ENCODE data around the gene PSMD1.

PSMD1 gene

DNA sequence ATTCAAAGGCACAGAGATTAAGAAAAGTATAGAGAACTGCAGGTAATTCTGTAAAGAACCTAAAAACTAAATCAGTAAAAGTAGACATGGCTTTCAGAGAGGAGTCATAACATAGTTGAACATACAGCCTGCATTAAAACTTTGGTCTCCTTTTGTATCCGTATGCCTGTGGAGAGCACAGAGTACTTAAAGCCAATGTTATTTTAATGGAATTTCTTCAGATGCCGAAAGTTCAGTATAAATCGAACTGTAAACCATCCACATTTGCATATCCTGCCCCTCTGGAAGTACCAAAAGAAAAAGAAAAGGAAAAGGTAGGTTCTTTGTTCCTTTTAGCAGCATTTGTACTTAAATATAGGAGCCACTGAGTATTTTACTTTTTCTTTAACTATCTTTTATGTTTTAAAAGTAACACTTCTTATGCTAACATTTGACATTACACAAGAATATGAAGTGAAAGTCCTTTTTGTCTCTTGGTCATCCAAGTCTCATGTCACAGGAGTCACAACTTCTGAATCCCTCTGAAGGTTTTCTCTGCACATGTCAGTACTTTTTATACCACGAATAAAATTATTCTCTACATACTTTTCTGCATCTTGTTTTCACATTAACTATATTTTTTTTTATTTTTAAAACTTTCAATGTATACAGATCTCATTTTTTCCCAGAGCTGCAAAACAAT lies 106.9 kb downstream of the PSMD1 start:
- TF ChIP-seq, protein P1, sequence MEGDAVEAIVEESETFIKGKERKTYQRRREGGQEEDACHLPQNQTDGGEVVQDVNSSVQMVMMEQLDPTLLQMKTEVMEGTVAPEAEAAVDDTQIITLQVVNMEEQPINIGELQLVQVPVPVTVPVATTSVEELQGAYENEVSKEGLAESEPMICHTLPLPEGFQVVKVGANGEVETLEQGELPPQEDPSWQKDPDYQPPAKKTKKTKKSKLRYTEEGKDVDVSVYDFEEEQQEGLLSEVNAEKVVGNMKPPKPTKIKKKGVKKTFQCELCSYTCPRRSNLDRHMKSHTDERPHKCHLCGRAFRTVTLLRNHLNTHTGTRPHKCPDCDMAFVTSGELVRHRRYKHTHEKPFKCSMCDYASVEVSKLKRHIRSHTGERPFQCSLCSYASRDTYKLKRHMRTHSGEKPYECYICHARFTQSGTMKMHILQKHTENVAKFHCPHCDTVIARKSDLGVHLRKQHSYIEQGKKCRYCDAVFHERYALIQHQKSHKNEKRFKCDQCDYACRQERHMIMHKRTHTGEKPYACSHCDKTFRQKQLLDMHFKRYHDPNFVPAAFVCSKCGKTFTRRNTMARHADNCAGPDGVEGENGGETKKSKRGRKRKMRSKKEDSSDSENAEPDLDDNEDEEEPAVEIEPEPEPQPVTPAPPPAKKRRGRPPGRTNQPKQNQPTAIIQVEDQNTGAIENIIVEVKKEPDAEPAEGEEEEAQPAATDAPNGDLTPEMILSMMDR (IDR thresholded peaks at IDR 0.05; ENCODE audit: low read depth, low read length), result no peak
- H3K36me3 ChIP-seq, result peaks cover 34% of the 10 kb centered on the region
- H3K4me1 ChIP-seq, result peaks cover 2% of the 10 kb centered on the region

DNA sequence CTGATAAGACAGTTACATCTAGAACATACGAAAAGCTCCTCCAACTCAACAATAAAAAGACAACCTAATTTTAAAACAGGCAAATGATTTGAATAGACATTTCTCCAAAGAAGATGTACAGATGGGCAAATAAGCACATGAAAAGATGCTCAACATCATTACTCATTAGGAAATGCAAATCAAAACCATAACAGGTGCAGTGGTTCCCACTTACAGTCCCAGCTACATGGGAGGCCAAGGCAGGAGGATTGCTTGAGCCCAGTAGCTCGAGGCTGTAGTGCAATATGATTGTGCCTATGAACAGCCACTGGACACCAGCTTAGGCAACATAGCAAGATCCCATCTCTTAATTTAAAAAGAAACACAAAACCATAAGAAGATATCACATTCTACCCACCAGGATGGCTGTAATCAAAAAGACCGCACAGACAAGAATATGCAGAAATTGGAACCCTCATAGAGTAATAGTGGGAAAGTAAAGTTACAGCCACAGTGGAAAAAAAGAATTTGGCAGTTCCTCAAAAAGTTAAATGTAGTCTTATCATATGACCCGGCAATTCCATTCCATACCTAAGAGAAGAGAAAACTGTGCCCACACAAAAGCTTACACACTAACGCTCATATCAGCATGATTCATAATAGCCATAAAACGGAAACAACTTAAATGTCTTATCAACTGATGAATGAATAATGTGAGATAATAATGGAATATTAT lies 111.2 kb downstream of the PSMD1 start:
- Histone ChIP-seq H3K4me1 (peaks cover 28% of the 10 kb centered on the region), H3K4me3 (ENCODE audit: low read depth, low read length) (no peak overlapping the region), H3K27me3 (no peaks in the 10 kb centered on the region), H3K36me3 (peaks cover 59% of the 10 kb centered on the region), H3K9me3 (no peaks in the 10 kb centered on the region)
- DNase-seq, result no peak
- TF ChIP-seq, protein P1 (IDR thresholded peaks at IDR 0.05; ENCODE audit: low read depth, low read length), result no peak

More for the DNA sequence above, 106.9 kb downstream of the PSMD1 start:
- Histone ChIP-seq H3K27me3 (no peaks in the 10 kb centered on the region), H3K4me3 (ENCODE audit: low read depth, low read length) (no peak overlapping the region), H3K9me3 (no peaks in the 10 kb centered on the region)
- DNase-seq, result no peak

- peaks cover 59% of the 10 kb centered on the region for H3K36me3 ChIP-seq
- no peaks in the 10 kb centered on the region for H3K27me3 ChIP-seq
- H3K4me1 ChIP-seq, result peaks cover 28% of the 10 kb centered on the region
- H3K4me3 ChIP-seq (ENCODE audit: low read depth, low read length), result no peak overlapping the region
- DNase-seq, result no peak
- H3K9me3 ChIP-seq, result no peaks in the 10 kb centered on the region
- TF ChIP-seq, protein P1 (IDR thresholded peaks at IDR 0.05; ENCODE audit: low read depth, low read length), result no peak
Observed at GRCh38 chr2:231168460-231169139, 111.9 kb downstream of the PSMD1 start.

GRCh38 chr2:231169488-231169887 lies 112.8 kb downstream of the PSMD1 start:
- H3K36me3 ChIP-seq, result peaks cover 59% of the 10 kb centered on the region

GRCh38 chr2:231170055-231170454 lies 113.4 kb downstream of the PSMD1 start:
- no peaks in the 10 kb centered on the region for H3K9me3 ChIP-seq
- peaks cover 37% of the 10 kb centered on the region for H3K4me1 ChIP-seq
- no peaks in the 10 kb centered on the region for H3K27me3 ChIP-seq
- DNase-seq, result no peak
- H3K36me3 ChIP-seq, result peaks cover 60% of the 10 kb centered on the region
- TF ChIP-seq, protein P1 (IDR thresholded peaks at IDR 0.05; ENCODE audit: low read depth, low read length), result no peak
- H3K4me3 ChIP-seq (ENCODE audit: low read depth, low read length), result no peak overlapping the region

More at GRCh38 chr2:231169488-231169887, 112.8 kb downstream of the PSMD1 start:
- H3K4me1 ChIP-seq, result peaks cover 36% of the 10 kb centered on the region
- DNase-seq, result no peak
- no peak overlapping the region for H3K4me3 ChIP-seq (ENCODE audit: low read depth, low read length)
- no peaks in the 10 kb centered on the region for H3K27me3 ChIP-seq
- H3K9me3 ChIP-seq, result no peaks in the 10 kb centered on the region
- TF ChIP-seq, protein P1 (IDR thresholded peaks at IDR 0.05; ENCODE audit: low read depth, low read length), result no peak
